ENCODE measurements around the gene LIFR.
"Not testable (repeated sequence)": the region's sequence is repeated elsewhere in the genome, so short reads cannot be mapped to it uniquely, and the experiment has no call there.

LIFR gene

DNA sequence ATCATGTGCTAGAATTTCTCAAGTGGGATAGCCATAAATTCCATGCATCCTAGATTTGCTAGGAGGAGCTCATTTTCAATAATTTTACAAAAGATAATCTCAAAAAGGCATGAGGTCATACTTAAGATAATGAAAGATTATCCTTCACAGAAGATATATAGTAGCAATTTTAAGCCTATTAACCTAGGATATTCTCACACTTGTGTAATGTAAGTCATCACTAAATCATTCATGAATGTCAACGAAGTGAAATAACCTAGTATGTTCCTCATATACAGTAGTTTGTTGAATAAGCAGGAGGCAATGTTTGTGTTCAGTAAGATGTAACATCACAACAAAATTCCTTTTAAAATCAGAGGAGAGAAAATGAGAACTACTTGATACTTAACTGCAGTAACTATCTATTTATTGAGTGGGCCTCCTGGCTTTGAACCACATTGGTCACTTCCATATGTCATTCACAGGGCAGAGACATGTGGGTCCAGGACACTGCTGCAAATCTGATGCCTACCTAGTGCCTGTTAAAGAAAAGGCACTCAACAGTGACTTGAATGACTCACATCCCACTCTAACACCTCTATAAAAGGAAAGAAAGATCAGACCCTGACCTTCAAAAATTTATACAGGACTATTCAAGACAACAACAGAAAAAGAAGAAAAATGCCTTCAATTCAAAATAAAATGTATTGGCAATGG is 8.2 kb downstream of the LIFR start:
- DNase-seq = no peak

DNA sequence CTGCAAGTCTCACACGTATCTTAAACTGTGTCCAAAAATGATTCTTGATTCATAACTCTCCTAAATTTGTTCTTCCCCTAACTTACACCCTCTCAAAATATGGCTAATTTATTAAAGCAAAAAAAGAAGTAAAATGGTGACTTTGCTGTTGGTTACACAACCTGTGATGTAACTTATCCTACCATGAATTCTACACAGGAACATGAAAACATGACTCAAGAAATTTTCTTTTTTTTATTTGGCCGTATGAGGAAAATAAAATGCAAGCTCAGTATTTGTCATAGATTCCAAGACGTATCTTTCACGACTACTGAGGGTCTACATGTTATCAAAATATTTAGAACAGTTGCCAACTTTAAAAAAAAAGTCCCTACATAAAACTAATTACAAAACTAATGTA is 9.2 kb downstream of the LIFR start:
- no peak for DNase-seq

DNA sequence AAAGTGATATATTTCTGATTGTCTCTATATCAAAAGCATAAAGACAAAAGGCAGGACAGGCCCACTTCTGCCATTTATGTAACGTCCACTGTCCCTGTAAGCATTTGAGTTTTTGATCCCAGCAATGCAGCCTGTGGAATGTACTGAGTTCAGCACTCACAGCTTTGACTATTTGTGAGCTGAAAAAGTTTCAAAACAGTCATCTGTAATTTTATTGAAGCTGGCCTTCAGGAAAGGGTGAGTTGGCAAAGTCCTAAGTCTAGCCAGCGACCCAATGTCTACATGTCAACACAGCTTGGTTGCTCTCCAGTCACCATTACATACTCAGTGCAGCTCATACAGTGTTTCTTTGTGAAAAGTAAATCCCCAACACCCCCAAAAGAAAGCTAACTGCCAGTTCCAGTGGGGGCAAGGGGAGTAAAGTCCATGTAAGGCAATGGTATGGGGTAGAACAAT is 9.7 kb downstream of the LIFR start:
- DNase-seq = no peak

DNA sequence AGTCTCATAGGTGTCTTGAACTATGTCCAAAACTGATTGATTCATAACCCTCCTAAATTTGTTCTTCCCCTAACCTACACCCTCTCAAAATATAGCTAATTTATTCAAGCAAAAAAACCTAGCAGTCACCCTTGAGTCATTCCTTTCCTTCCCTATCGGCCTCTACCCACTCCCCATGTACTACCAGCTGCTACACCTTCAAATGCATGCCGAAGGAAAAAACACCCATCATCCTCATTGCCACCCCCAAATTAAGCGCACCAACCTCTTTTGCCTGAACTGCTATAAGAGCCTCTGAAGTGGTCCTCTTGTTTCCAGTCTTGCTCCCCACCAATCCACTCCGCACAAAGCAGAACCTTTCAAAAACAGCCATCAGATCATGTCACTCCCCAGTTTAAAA is 12.6 kb downstream of the LIFR start:
- DNase-seq = no peak

DNA sequence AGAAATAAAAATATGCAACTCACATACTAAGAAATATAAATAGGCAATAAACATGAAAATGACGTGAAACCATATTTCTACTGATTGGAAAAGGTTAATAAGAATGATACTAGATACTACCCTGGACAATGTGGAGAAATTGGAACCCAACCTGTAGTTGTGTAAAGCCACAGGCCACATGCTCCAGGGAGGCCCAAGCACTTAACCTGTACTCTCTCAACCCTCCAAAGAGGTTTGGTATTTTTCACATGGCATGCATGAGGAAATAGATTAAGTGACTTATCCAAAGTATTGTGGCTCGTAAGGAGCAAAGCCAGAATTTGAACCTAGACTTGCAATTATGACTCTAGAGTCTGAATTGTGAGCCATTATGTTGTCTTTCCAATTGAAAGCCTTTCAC is 13.4 kb downstream of the LIFR start:
- no peak for DNase-seq

DNA sequence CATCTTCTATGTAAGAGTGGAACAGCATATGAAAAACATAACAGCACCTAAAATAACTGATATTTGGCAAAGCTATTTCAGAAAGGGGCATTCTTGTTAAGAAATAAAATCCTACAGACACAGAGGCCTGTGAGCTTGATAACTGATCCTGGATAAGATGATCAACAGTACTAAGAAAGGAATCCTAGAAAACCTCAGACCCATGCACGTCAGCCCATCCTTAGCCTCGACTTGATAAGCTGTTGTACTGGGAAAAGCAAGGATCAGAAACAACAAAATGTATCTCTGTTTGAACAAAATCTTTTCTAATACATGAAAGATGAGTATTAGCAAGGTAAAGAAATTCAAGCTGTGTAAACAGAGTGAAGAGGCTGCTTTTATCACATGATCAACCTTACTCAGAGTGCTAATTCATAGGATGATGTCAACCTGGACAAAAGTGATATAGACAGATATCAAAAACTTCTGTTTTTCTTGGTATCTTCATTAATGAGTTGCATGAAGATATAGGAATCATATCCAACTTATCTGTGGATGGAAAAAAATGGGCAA is 15.2 kb downstream of the LIFR start:
- no peak for DNase-seq

DNA sequence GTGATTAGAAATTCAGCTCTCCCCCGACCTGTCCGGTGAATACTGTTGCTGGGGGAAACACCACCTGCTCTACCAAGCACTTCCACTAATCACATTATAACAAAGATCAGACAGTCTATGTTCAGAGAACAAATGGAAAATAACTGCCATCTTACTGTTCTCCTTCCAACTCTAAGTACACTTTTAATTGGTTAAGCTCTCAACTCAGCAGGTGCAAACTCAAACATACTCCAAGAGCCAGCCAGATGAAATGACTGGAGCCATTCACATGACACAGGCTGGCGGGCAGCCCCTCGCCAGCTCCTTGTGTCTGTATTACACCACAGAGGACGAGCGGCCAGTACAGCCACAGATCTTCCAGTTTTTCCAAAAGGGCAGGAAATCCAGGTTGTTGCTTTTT is 16.1 kb downstream of the LIFR start:
- peak; percentile 84 for DNase-seq

DNA sequence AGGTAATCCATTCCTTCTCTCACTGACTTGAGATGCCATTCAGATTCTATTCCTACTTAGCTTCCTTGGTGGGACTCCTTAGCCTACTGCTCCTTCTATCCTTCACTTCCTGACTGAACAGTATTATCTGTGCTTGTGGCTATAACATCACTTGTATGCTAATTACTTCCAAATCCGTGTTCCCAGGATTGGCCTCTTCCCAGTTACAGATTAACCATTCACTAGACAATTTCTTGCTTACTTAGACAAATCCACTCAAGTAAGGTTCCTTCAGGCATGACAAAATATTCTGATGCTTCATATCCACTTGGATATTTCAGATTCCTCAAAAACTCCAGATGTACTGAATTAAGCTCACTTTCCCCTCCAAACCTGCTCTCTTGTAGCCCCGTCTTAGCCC is 18.3 kb downstream of the LIFR start:
- no peak for DNase-seq

DNA sequence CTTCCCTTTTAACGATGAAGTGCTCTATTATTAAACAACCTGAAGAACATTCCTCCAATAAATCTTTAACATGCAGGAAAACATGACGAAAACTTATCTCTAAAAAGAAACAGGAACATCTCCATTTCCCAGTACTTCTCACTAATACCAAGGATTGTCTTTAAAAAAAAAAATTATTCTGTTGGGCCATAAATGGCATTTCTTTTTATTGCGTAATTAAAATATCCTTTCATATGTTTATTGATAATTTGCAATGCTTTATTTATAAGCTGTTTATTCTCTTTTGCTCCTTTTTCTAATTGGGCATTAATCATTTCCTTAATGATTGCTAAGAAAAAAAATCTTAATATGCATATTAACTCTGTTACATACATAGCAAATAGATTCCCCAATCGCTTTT is 18.9 kb downstream of the LIFR start:
- DNase-seq = no peak

DNA sequence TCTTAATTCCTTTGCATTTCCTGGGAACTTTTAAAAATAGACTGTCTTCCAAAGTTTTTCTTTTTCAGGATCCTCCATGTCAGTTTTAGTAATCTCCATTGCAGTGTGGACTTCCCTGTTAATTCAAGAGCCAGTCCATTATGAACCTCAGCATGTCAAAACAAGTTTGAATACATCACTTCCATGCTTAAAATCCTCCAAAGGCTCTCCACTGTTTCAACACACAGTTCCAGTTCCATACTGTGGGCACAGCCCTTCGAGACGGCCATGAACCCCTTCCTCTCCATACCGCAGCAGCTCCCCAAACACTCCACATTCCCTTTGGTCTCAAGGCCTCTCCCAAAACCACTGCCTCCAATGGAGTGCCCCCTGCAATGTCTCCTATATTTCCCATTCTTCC is 19.5 kb downstream of the LIFR start:
- no peak for DNase-seq

DNA sequence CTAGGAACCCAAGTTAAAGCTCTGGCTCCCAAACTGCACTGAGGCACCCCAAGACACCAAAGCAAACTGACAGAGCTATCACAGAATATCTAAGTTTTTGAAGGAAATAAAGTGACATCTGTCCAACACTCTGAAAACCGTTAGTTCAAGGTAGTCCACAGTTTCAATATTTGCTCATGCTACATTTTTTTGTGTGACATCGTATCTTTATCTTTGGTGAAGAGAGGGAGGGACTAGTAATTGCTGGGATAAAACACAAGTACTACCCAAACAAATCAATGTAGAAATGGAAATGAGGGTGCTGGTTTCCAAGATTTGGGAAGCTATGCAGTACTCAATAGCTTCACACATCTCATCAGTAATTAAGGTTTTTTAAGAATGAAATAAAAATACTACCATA is 20.6 kb downstream of the LIFR start:
- no peak for DNase-seq

DNA sequence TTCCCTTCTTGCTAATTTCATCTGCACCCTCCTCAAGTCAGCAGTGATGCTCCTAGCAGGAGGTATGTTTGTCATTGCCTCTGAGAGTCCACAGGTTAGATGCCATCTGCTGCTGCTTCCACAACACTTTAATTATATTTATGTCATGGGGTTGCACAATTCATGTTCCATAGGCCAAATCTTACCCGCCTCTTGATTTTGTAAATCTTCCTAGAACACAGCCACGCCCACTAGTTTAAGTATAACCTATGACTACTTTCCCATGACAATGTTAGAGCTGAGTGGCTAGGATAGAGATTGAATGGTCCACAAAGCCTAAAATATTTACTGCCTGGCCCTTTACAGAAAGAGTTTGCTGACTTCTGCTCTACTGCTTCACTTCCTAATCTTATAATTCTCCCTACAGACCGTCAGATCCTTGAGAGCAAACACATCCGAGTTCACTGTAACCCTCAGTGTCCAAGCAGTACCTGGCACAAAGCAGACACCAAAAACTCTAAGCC is 21.1 kb downstream of the LIFR start:
- DNase-seq = peak; percentile 68

DNA sequence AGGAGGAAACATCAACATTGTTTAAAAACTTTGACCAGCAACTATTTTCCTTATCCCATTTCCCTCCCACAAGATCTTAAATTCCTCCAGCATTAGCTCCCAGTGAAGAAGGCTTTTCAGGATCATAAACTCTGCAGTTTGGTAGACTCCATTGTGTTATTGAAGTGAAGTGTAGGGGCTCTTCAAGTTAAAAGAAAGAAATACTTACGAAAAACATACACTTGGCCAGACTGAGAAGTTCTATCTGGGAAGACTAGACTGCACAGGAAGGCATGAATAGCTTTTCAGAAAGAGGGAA is 22.3 kb downstream of the LIFR start:
- DNase-seq = no peak

DNA sequence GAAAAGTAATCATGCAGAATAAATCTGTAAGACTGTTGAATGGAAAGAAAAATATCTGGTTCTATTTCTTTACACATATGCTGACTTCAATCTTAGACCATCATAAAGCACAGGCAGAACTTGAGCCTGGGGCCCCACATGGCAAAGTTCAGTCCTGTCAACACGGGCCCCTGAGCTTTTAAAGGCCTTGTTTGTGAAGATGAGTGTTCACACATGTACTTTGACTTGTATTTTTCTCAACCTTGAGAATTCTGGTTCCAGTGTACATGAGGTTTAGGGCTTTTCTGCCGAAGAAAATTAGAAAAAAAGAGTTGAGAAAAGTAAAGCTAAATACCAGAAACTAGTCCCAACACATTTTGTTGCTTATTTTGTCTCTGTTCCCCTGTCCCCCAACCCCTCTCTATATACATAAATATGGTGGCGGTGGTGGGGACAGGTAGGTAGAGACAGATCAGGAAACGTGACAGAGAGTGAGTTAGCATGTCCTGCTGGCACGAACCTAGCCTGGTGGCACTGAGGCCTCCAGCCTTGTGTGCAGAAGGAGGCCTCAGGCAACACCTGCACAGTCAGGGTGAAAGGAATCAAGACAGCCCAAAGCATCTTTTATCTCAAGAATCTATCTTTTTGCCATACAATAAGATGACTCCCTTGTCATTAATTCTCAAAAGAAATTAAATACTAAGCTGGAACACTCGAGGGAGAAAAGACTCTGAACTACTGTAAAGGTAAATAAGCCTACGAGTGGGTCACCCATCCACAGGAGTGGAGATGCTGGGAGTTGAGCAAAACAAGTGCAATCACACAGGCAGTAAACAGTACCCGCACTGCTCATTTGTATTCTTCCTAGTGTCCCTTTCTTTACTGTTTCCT is 22.9 kb downstream of the LIFR start:
- DNase-seq = no peak

DNA sequence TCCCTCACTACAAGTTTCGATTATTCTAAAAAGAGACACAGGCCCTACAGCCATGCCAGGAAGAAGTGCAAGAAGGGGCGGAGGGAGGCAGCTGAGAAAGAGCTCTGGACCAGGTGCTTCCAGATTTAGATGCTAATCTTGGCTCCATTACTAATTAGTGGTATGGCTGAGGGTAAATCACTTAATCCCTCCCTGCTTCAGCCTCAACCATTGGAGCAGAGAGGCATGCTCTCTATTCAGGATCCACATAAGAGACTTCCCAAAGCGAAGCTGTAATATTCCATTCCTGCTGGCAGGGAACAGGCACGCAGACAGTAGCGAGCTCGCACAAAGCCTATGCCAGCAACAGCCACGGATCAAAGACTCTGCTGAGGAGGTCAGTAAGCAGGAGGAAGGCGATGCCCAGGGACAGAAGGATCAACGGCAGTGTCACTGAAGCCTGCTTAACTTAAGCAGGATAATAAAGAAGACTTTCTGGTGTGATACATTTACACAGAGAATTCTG is 24.2 kb downstream of the LIFR start:
- peak; percentile 99 for DNase-seq

DNA sequence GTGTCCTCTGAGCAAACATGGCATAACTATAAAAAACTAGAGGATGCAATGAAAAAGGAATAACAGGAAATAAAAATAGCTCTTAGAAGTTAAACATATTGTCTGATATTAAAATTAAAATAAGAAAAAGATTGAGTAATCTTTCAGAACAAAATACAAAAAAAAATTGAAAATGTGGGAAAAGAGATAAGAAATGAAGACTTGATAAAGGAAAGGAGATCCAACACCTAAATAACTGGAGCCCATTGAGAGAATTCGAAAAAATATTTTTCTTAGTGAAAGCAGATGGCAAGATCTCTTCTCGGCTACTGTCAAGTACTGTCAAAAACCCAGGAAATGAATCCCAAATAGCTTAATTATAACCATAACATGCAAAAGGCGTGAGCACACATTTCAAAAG is 24.9 kb downstream of the LIFR start:
- peak; percentile 27 for DNase-seq

DNA sequence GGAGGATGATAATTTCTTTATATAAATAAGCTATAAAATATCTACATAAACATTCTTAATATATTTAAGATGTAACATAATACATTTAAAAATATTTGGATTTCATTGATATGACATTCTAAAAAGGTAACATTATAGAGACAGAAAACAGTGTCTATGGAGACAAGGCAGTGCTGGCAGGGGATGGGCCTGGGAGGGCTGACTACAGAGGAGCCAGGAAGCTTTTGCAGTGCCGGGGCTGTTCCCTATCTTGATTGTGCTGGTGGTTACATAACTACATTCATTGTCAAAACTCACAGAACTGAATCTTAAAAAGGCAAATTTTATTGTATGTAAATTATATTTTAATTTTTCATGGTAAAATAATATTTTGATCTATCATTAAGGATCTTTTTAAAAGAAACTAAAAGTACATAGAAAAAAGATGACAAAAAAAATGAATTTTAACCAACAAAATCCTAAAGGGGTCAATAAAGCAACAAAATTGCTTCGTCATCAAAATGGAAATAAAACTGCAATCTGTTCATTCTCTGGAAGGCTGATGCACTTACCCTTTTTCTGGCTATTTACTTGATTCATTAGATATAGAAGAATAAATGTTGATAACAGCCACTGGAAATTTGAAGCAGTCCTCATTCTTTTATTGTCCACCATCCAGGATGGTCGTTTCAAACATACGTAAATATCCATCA is 26.3 kb downstream of the LIFR start:
- DNase-seq = no peak

DNA sequence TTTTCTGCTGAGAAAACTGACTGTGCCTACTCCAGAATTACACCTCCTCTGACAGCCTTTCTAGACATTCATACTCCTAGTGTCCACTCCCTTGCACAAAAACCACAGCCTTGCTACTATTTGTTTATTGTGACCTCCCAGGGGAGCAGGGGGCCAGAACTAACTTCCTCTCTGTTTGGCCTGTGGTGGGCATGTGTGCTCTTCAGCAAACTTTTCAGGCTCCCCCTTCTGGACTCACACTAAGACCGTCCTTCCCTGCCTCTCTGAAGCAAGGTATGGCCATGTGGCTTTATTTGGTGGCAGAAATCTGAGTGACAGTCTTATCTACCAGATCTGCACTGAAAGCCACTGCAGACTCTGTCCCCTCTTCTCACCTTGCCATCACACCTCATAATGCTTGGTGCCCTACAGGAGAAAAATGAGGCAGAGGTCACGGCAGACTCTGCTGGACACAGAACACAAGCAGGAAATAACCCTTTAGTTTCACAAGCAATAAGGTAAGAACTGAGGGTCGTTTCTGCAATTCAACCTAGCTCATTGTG is 28.2 kb downstream of the LIFR start:
- DNase-seq = no peak

DNA sequence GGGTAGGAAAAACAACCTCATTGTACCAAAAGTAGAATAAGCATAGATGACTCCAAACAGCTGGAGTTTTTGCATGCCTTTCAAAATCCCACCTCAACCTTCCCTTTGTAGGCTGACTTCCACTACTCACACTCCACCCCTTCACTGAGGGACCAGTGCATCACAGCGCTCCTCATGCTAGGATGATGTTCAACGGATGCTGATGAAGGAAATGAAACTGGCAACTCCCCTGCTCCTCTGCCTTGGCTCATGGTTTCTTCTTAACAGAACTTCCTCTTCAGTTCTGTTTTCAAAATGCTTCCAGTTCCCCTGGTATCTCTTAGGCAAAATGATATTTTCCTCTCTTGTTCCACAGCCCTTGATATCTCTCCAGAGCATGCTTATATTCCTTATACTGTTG is 29.0 kb downstream of the LIFR start:
- no peak for DNase-seq

DNA sequence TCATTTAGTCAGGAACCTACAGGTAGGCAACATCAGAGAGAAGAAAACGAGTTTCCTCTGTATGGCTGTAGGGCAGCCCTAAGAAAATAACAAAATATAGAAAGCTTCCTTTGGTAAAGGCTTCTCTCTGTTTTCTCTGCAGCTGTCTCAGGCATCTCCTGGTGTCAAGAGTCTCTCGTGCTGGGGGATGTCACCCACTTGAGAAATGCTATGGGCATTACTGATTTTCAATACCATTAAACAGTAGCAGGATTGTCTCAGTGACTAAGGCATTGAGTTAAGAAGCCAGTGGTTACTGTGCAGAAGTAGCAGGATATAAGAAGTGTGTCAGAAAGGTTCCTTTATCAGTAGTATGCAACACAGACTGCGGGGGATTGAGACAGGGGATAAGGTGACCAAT is 32.4 kb downstream of the LIFR start:
- DNase-seq = no peak

DNA sequence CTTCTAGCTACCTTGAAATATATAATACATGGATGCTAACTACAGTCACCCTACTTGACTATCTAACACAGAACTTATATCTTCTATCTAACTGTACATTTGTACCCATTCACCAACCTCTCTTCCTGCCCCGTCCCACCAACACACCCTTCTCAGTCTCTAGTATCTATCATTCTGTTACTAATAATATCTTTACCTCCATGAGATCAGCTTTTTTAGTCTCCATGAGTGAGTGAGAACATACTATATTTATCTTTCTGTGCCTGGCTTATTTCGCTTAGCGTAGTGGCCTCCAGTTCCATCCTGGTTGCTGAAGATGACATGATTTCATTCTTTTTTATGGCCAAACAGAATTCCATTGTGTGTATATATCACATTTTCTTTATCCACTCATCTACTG is 37.0 kb downstream of the LIFR start:
- DNase-seq = no peak

DNA sequence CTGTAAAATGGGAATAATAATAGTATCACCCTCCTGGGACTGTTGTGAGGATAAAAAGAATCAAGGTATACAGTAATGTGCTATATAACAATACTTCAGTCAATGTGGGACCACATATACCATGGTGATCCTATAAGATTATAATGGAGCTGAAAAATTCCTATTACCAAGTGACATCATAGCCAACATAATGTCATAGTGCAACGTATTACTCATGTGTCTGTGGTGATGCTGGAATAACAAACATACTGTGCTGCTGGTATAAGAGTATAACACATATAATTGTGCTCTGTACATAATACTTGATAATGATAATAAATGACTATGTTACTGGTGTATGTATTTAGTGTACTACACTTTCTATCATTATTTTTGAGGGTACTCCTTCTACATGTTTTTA is 38.1 kb downstream of the LIFR start:
- no peak for DNase-seq

DNA sequence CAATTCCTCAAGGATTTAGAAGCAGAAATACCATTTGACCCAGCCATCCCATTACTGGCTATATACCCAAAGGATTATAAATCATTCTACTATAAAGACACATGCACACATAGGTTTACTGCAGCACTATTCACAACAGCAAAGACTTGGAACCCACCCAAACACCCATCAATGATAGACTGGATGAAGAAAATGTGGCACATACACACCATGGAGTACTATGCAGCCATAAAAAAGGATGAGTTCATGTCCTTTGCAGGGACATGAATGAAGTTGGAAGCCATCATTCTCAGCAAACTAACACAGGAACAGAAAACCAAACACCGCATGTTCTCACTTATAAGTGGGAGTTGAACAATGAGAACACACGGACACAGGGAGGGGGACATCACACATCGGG is 39.8 kb downstream of the LIFR start:
- not testable (repeated sequence) for DNase-seq
